Spleen (tissue), 7 donors: ENCODE measurements around the gene UBA52.

ENCODE experiments used
- CTCF ChIP-seq, 11 experiments: fragments of 200-600 bp in 7 of 11; fragments of 450-650 bp in 4 of 11; sonication (generic) in 4 of 11; IDR thresholded peaks in 8 of 11; conservative IDR thresholded peaks in 3 of 11; 1 replicate in 7 of 11; 2 replicates in 4 of 11; pipeline versions ENCODE4 v1.4.0 to v1.8.0; 2016 to 2021; ENCODE audit warnings: antibody characterized with exemption in 11 of 11, inconsistent platforms in 4 of 11, mild to moderate bottlenecking in 1 of 11
- POLR2A ChIP-seq, 3 donors: fragments of 450-650 bp; IDR thresholded peaks; one replicate each; pipeline ENCODE4 v1.5.1; 2017; ENCODE audit warnings: antibody characterized with exemption in 3 of 3, mild to moderate bottlenecking in 1 of 3
- POLR2AphosphoS5 ChIP-seq, 3 donors: sonication (generic); formaldehyde crosslinking; IDR thresholded peaks; one replicate each; pipeline ENCODE4 v1.5.1; 2017; ENCODE audit warnings: antibody characterized with exemption in 3 of 3
- donor health status: DM: no; HTN: no; CAD: no; lungs with moderate emphysema.
- donor health status: DM: no; HTN: no; CAD: no.
- donor health status: DM: no; HTN: no; CAD: no.

DNA sequence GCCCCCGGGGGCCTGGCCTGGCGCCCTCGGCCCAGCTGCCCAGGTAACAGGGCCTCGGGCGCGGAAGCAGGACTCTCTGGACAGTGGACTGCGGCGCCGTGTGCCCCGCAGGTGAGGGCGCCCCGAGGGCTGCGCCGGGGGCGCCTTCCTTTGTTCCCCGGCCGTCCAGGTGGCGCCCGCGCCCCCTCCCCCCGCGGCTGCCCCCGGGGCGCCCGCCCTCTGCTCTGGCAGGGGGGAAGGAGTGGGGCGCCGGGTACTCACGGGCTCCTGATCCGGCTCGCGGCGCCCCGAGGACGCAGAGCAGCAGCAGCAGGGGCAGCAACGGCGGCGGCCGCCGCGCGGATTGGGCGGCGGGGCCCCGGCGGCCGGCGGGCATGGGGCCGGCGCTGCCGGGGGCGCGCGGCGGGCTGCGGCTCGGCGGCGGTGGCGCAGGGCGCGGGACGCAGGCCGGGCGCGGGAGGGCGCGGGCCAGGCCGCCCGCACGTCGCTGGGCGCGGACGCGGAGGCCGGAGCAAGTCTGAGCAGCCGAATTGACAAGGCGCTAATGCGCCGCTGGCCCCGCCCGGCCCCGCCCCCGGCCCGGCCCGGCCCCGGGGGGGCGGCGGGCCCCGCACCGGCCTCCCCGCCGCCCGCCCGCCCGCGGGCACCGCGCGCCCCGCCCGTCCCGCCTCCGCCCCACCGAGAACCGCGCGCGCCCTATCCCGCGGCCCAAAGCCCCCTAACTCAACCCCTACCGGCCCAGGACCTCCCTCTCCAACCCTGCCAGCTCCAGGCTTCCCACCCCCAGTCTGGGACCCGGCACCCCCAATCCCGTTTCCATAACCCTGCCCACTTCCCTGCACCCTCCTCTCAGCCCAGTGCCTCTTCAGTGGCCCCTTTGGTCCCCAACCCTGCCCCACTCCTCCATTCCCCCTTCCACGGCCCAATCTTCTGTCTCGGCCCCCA lies 34.9 kb downstream of the UBA52 start, which contains the start of gene CRLF1:
- TF ChIP-seq CTCF (IDR thresholded peaks at IDR 0.05 in 8 of 11, conservative IDR thresholded peaks at IDR 0.05 in 3 of 11) (no peak), POLR2A (IDR thresholded peaks at IDR 0.05) (no peak), POLR2AphosphoS5 (IDR thresholded peaks at IDR 0.05) (no peak)
